ENCODE results near the gene PLPPR1. TPM values are rescaled to one million over a fixed set of nuclear protein-coding genes. Genes with fewer than 3 reads are reported as not detected.
A peak's percentile ranks its signal among the peaks of the same experiment; 100 is the strongest.

The PLPPR1 gene
- total and polyA plus RNA-seq, 2 of the 13 experiments (the other 11 are each of a cell fraction or from before 2014, with no cell fraction given), result 16.0 to 84.7 TPM

DNA sequence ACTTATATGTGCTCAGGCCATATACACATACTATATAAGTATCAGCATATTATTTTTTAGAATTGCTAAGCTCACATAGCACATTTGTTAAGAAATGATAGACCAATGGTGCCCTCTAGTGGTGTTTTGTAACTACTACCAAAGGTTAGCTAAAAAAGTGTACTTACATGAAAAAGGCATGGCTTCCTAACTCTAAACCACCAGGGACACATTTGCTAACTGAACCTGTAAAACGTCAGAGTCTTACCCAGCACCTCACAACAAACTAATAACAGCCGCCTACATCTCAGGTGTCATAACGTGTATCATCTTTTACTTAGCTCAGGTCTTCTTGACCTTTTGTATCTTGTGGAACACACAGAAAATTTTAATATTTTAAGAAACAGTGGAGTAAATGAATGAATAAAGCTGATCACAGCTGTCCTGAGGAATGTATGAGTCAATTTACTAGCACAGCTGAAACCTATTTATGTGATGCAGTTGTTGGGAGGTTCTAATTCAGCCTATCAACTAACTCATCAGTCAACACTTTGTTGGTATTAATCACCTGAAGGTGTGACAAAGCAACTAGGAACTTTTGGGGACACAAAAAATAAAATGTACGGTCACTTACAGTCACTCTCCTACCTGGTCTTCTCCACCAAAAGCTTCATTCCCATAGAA is 283.4 kb downstream of the PLPPR1 start (continued):
- TF ChIP-seq, protein P1, sequence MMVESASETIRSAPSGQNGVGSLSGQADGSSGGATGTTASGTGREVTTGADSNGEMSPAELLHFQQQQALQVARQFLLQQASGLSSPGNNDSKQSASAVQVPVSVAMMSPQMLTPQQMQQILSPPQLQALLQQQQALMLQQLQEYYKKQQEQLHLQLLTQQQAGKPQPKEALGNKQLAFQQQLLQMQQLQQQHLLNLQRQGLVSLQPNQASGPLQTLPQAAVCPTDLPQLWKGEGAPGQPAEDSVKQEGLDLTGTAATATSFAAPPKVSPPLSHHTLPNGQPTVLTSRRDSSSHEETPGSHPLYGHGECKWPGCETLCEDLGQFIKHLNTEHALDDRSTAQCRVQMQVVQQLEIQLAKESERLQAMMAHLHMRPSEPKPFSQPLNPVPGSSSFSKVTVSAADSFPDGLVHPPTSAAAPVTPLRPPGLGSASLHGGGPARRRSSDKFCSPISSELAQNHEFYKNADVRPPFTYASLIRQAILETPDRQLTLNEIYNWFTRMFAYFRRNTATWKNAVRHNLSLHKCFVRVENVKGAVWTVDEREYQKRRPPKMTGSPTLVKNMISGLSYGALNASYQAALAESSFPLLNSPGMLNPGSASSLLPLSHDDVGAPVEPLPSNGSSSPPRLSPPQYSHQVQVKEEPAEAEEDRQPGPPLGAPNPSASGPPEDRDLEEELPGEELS (CRISPR knock-in tag; IDR thresholded peaks at IDR 0.05), result no peak
- TF ChIP-seq ZNF816 (CRISPR knock-in tag; IDR thresholded peaks at IDR 0.05; ENCODE audit: borderline replicate concordance) (no peak), POGZ (CRISPR knock-in tag; IDR thresholded peaks at IDR 0.05) (peak; percentile 50; the same call in 1 of the 2 replicates), KLF13 (CRISPR knock-in tag; IDR thresholded peaks at IDR 0.05) (no peak), PAX8 (CRISPR knock-in tag; IDR thresholded peaks at IDR 0.05; ENCODE audit: borderline replicate concordance) (no peak), ZFY (CRISPR knock-in tag; IDR thresholded peaks at IDR 0.05) (no peak), ZNF879 (CRISPR knock-in tag; IDR thresholded peaks at IDR 0.05) (no peak), CREB1 (IDR thresholded peaks at IDR 0.05) (no peak), CREB1 (CRISPR knock-in tag; IDR thresholded peaks at IDR 0.05) (0 out of 2 replicates have a peak, but pooled peaks have one; percentile 12), KDM5B (CRISPR knock-in tag; IDR thresholded peaks at IDR 0.05; ENCODE audit: borderline replicate concordance) (no peak), ZFP1 (CRISPR knock-in tag; IDR thresholded peaks at IDR 0.05) (no peak)
- TF ChIP-seq, protein P2, sequence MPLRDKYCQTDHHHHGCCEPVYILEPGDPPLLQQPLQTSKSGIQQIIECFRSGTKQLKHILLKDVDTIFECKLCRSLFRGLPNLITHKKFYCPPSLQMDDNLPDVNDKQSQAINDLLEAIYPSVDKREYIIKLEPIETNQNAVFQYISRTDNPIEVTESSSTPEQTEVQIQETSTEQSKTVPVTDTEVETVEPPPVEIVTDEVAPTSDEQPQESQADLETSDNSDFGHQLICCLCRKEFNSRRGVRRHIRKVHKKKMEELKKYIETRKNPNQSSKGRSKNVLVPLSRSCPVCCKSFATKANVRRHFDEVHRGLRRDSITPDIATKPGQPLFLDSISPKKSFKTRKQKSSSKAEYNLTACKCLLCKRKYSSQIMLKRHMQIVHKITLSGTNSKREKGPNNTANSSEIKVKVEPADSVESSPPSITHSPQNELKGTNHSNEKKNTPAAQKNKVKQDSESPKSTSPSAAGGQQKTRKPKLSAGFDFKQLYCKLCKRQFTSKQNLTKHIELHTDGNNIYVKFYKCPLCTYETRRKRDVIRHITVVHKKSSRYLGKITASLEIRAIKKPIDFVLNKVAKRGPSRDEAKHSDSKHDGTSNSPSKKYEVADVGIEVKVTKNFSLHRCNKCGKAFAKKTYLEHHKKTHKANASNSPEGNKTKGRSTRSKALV (CRISPR knock-in tag; IDR thresholded peaks at IDR 0.05), result no peak
- TF ChIP-seq, protein P3, sequence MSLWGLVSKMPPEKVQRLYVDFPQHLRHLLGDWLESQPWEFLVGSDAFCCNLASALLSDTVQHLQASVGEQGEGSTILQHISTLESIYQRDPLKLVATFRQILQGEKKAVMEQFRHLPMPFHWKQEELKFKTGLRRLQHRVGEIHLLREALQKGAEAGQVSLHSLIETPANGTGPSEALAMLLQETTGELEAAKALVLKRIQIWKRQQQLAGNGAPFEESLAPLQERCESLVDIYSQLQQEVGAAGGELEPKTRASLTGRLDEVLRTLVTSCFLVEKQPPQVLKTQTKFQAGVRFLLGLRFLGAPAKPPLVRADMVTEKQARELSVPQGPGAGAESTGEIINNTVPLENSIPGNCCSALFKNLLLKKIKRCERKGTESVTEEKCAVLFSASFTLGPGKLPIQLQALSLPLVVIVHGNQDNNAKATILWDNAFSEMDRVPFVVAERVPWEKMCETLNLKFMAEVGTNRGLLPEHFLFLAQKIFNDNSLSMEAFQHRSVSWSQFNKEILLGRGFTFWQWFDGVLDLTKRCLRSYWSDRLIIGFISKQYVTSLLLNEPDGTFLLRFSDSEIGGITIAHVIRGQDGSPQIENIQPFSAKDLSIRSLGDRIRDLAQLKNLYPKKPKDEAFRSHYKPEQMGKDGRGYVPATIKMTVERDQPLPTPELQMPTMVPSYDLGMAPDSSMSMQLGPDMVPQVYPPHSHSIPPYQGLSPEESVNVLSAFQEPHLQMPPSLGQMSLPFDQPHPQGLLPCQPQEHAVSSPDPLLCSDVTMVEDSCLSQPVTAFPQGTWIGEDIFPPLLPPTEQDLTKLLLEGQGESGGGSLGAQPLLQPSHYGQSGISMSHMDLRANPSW (CRISPR knock-in tag; IDR thresholded peaks at IDR 0.05; ENCODE audit: borderline replicate concordance), result no peak
- TF ChIP-seq, protein P4, sequence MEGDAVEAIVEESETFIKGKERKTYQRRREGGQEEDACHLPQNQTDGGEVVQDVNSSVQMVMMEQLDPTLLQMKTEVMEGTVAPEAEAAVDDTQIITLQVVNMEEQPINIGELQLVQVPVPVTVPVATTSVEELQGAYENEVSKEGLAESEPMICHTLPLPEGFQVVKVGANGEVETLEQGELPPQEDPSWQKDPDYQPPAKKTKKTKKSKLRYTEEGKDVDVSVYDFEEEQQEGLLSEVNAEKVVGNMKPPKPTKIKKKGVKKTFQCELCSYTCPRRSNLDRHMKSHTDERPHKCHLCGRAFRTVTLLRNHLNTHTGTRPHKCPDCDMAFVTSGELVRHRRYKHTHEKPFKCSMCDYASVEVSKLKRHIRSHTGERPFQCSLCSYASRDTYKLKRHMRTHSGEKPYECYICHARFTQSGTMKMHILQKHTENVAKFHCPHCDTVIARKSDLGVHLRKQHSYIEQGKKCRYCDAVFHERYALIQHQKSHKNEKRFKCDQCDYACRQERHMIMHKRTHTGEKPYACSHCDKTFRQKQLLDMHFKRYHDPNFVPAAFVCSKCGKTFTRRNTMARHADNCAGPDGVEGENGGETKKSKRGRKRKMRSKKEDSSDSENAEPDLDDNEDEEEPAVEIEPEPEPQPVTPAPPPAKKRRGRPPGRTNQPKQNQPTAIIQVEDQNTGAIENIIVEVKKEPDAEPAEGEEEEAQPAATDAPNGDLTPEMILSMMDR (CRISPR knock-in tag; IDR thresholded peaks at IDR 0.05), result peak; percentile 87
- TF ChIP-seq, protein P5, sequence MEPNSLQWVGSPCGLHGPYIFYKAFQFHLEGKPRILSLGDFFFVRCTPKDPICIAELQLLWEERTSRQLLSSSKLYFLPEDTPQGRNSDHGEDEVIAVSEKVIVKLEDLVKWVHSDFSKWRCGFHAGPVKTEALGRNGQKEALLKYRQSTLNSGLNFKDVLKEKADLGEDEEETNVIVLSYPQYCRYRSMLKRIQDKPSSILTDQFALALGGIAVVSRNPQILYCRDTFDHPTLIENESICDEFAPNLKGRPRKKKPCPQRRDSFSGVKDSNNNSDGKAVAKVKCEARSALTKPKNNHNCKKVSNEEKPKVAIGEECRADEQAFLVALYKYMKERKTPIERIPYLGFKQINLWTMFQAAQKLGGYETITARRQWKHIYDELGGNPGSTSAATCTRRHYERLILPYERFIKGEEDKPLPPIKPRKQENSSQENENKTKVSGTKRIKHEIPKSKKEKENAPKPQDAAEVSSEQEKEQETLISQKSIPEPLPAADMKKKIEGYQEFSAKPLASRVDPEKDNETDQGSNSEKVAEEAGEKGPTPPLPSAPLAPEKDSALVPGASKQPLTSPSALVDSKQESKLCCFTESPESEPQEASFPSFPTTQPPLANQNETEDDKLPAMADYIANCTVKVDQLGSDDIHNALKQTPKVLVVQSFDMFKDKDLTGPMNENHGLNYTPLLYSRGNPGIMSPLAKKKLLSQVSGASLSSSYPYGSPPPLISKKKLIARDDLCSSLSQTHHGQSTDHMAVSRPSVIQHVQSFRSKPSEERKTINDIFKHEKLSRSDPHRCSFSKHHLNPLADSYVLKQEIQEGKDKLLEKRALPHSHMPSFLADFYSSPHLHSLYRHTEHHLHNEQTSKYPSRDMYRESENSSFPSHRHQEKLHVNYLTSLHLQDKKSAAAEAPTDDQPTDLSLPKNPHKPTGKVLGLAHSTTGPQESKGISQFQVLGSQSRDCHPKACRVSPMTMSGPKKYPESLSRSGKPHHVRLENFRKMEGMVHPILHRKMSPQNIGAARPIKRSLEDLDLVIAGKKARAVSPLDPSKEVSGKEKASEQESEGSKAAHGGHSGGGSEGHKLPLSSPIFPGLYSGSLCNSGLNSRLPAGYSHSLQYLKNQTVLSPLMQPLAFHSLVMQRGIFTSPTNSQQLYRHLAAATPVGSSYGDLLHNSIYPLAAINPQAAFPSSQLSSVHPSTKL (CRISPR knock-in tag; IDR thresholded peaks at IDR 0.05), result peak; percentile 26; the same call in 1 of the 2 replicates
